ENCODE results near the gene BAMBI. TPM values are rescaled to one million over a fixed set of nuclear protein-coding genes. Genes with fewer than 3 reads are reported as not detected.

Gene BAMBI
- total and polyA plus RNA-seq, 9 donors, result 28.6 to 138 (median 62.3) TPM

DNA sequence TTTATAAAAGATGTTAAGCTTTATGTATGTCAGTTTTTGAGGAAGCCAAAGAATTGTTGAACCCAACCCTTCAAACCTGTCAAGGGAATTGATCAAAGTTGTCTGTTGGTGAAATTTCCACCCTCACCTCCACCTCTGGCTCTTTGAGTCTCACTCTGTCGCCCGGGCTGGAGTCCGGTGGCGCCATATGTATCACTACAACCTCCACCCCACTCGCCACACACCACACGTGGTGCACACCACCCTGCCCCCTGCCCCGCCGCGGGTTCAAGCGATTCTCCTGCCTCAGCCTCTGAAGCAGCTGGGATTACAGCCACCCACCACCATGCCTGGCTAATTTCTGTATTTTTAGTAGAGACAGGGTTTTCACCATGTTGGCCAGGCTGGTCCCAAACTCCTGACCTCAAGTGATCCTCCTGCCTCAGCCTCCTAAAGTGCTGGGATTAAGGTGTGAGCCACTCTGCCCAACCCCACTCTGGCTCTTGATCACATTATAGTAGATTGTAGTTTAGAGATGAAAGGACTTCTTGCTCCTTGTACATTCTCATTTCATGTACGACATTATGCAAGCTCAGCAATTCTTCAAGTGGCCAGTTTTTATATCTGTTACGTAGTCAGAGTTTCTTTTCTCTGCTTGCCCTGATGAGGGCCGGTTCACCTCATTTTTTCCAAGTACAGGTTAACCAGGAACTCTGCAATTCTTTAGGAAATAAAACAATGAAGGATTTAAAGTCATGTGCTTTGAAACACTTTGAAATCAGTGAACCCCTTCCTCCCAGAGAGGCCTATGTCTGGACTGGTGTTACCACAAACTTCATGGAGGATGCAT, 7.0 kb downstream of the BAMBI start:
- Histone ChIP-seq H3K9me3 (no peaks in the 10 kb centered on the region), H3K27ac (no peak overlapping the region), H3K4me1 (ENCODE audit: insufficient read depth) (peaks cover 14% of the 10 kb centered on the region), H3K4me3 (no peak overlapping the region), H3K36me3 (no peaks in the 10 kb centered on the region), H3K27me3 (no peaks in the 10 kb centered on the region)
- intact Hi-C loops (cut with DNase I), result loop anchor here in 1 of 4 donors (10.0 kb wide), 1 partner anchor 440 kb away; no protein-coding TSS in a partner anchor
- WGBS, 3 donors, result 90 to 98% (median 94%) methylated on average over 13 of the region's 13 CpGs
- no peak for DNase-seq
- TF ChIP-seq EP300 (IDR thresholded peaks at IDR 0.05), result no peak
- TF ChIP-seq POLR2A (IDR thresholded peaks at IDR 0.05), result no peak
- TF ChIP-seq, protein P1, sequence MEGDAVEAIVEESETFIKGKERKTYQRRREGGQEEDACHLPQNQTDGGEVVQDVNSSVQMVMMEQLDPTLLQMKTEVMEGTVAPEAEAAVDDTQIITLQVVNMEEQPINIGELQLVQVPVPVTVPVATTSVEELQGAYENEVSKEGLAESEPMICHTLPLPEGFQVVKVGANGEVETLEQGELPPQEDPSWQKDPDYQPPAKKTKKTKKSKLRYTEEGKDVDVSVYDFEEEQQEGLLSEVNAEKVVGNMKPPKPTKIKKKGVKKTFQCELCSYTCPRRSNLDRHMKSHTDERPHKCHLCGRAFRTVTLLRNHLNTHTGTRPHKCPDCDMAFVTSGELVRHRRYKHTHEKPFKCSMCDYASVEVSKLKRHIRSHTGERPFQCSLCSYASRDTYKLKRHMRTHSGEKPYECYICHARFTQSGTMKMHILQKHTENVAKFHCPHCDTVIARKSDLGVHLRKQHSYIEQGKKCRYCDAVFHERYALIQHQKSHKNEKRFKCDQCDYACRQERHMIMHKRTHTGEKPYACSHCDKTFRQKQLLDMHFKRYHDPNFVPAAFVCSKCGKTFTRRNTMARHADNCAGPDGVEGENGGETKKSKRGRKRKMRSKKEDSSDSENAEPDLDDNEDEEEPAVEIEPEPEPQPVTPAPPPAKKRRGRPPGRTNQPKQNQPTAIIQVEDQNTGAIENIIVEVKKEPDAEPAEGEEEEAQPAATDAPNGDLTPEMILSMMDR (IDR thresholded peaks at IDR 0.05), result no peak

DNA sequence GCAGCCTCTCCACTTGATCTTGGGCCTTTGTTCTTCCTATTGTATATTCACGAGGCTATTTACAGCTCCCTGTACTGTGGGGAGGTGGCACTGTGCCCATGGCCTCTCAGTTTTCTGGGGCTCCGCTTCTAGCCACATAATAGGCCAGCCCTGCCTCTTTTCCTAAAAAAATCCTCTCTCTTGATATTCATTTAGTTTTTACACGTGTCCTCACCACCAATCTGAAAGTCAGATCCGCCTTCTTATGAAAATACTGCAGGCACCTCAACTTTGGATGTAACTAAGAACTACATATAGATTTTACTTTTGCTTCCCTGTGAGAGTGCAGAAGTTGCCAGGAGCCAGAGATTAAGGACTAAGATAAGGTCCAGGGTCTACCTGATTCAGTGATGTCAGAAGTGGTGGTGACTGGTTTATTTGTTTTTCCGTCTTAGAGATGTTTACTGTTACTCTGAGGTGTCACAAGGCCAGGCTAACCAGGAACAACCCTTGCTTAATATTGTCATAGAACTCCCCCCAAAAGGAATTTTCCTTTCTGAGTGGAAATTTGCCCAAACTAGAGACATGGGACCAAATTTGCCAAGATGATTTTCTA, 7.8 kb downstream of the BAMBI start:
- H3K27ac ChIP-seq, result no peak overlapping the region
- 84 to 88% (median 86%) methylated on average over 5 of the region's 5 CpGs for WGBS, 3 donors
- TF ChIP-seq, protein P1 (IDR thresholded peaks at IDR 0.05), result no peak
- no peak for TF ChIP-seq POLR2A (IDR thresholded peaks at IDR 0.05)
- TF ChIP-seq EP300 (IDR thresholded peaks at IDR 0.05), result no peak
- H3K36me3 ChIP-seq, result no peaks in the 10 kb centered on the region
- no peak for DNase-seq
- H3K27me3 ChIP-seq, result no peaks in the 10 kb centered on the region
- peaks cover 14% of the 10 kb centered on the region for H3K4me1 ChIP-seq (ENCODE audit: insufficient read depth)
- intact Hi-C loops (cut with DNase I), result loop anchor here in 1 of 4 donors (10.0 kb wide), 1 partner anchor 440 kb away; no protein-coding TSS in a partner anchor
- H3K4me3 ChIP-seq, result no peak overlapping the region
- H3K9me3 ChIP-seq, result no peaks in the 10 kb centered on the region

DNA sequence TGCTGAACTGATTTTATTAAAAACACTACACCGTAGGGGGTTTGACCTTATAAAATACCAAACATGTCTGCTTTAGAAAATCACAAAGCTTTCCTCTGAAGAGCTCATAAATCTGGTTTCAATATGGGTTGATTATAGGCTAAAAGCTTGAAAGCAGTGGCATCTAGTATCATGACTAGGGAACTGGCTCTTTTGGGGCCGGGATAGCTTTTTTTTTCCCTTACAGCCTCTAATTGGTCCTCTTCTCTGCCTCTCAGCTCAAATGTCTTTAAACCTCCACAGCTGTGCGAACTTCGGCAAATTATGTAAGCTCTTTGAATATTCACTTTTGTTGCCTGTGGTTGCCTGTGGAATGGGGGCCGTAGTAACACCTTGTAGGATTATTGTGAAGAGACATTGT, 8.4 kb downstream of the BAMBI start:
- Histone ChIP-seq H3K27ac (no peak overlapping the region), H3K4me1 (ENCODE audit: insufficient read depth) (peaks cover 14% of the 10 kb centered on the region), H3K9me3 (no peaks in the 10 kb centered on the region), H3K4me3 (no peak overlapping the region), H3K27me3 (no peaks in the 10 kb centered on the region), H3K36me3 (no peaks in the 10 kb centered on the region)
- no peak for DNase-seq
- TF ChIP-seq, protein P1 (IDR thresholded peaks at IDR 0.05), result no peak
- TF ChIP-seq EP300 (IDR thresholded peaks at IDR 0.05), result no peak
- no peak for TF ChIP-seq POLR2A (IDR thresholded peaks at IDR 0.05)
- WGBS, 3 donors, result 80 to 89% (median 86%) methylated on average over 5 of the region's 5 CpGs
- intact Hi-C loops (cut with DNase I), result loop anchor here in 1 of 4 donors (10.0 kb wide), 1 partner anchor 439 kb away; no protein-coding TSS in a partner anchor

DNA sequence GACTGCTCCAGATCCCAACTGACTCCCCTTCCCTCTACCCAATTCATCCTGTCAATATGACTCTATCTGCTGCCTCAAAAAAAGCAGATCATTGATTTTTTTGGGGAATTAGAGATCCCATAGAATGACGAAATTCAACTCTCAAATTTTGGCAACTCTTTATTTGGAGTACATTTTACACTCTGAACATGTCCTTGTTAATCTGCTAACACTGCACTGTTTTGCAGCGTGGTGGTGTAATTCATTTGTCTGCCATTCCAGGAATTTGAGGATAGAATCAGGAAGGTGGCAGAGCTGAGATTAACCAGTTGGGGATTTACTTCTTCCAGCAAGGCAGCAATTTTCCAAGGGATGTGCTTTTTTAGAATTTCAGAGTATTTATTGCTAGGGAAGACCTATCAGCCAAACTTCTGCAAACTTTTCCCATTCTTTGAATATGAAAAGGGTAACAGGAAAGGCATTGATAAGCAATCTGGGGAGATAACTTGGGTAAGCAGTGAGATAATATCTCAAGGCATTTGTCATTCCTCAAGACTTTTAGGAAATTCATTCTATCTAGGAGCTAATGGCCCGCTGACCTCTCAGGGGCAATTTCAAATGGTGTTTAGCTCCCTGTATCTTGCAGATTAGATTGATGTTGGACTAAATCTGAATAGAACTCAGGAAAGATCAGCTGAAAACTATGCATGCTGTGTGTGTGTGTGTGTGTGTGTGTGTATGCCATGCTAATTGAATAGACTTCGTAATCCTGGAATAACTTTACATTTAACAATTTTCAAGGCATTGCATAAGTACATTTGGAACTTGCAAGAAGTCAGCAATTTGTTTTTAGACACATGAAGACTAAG, 9.7 kb downstream of the BAMBI start:
- H3K36me3 ChIP-seq, result no peaks in the 10 kb centered on the region
- no peak overlapping the region for H3K4me3 ChIP-seq
- intact Hi-C loops (cut with DNase I), result loop anchor here in 1 of 4 donors (10.0 kb wide), 1 partner anchor 438 kb away; no protein-coding TSS in a partner anchor
- no peaks in the 10 kb centered on the region for H3K27me3 ChIP-seq
- WGBS, 3 donors, result 65 to 73% (median 66%) methylated on average over 4 of the region's 4 CpGs
- H3K9me3 ChIP-seq, result no peaks in the 10 kb centered on the region
- TF ChIP-seq, protein P1 (IDR thresholded peaks at IDR 0.05), result no peak
- TF ChIP-seq EP300 (IDR thresholded peaks at IDR 0.05) (no peak), POLR2A (IDR thresholded peaks at IDR 0.05) (no peak)
- H3K27ac ChIP-seq, result no peak overlapping the region
- DNase-seq, result no peak
- peaks cover 12% of the 10 kb centered on the region for H3K4me1 ChIP-seq (ENCODE audit: insufficient read depth)

All from ovary (tissue), 9 donors.